Astrocyte of the cerebellum (primary cell): ENCODE measurements around the gene CNOT1.
"Not testable (repeated sequence)": the region's sequence is repeated elsewhere in the genome, so short reads cannot be mapped to it uniquely, and the experiment has no call there.

Source experiments
- DNase-seq: peaks from one replicate; pipeline ENCODE4 v3.0.0-alpha.2; 2011; ENCODE audit warnings: low read depth
- H3K4me3 ChIP-seq: 2 replicates; pipeline ENCODE4 v1.5.1; 2011; ENCODE audit warnings: mild to moderate bottlenecking, low read depth, low read length, moderate library complexity
- in situ Hi-C: cut with HindIII; loops from 2 replicates; pipeline ENCODE4 v1.10.0; 2017; ENCODE audit warnings: low sequenced_read_pairs
- TF ChIP-seq, protein P1 (sequence below): IDR thresholded peaks from 2 replicates; pipeline ENCODE4 v1.5.1; 2012; ENCODE audit warnings: low read length, low read depth, moderate library complexity, mild to moderate bottlenecking; ENCODE audit errors: missing control alignments

The CNOT1 gene

DNA sequence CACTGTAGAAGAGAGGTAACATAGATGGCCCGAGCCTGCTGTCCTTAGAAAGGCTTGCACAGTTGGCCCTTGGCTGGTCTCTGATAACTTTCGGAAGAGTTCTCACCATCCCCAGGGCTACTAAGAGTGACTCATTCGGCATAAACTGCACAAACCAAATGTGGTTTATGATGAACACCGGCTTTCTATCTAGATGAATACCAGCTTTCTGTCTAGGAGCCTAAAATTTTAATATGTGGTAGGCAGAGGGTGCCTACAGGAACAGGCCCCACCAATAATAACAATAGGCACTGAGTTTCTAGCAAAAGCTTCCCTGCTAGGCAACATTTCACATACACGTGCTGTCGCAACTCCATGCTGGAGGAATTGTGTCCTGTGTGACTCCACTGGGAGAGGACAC, 15.4 kb downstream of the CNOT1 start:
- H3K4me3 ChIP-seq: no peak overlapping the region
- TF ChIP-seq, protein P1, sequence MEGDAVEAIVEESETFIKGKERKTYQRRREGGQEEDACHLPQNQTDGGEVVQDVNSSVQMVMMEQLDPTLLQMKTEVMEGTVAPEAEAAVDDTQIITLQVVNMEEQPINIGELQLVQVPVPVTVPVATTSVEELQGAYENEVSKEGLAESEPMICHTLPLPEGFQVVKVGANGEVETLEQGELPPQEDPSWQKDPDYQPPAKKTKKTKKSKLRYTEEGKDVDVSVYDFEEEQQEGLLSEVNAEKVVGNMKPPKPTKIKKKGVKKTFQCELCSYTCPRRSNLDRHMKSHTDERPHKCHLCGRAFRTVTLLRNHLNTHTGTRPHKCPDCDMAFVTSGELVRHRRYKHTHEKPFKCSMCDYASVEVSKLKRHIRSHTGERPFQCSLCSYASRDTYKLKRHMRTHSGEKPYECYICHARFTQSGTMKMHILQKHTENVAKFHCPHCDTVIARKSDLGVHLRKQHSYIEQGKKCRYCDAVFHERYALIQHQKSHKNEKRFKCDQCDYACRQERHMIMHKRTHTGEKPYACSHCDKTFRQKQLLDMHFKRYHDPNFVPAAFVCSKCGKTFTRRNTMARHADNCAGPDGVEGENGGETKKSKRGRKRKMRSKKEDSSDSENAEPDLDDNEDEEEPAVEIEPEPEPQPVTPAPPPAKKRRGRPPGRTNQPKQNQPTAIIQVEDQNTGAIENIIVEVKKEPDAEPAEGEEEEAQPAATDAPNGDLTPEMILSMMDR: no peak
- DNase-seq: no peak
- in situ Hi-C loops: no loop called here

DNA sequence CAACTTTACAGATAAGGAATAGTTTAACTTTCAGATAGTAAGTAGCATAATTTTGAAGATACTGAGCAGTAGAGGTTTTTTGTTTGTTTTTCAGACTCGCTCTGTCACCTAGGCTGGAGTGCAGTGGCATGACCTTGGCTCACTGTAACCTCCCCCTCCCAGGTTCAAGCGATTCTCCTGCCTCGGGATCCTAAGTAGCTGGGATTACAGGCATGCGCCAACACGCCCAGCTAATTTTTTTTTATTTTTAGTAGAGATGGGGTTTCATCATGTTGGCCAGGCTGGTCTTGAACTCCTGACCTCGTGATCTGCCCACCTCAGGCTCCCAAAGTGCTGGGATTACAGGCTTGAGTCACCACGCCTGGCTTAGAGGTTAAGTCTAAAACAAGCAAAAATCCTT, 16.7 kb downstream of the CNOT1 start:
- in situ Hi-C loops, DNase-seq, H3K4me3 ChIP-seq: not testable (repeated sequence)

DNA sequence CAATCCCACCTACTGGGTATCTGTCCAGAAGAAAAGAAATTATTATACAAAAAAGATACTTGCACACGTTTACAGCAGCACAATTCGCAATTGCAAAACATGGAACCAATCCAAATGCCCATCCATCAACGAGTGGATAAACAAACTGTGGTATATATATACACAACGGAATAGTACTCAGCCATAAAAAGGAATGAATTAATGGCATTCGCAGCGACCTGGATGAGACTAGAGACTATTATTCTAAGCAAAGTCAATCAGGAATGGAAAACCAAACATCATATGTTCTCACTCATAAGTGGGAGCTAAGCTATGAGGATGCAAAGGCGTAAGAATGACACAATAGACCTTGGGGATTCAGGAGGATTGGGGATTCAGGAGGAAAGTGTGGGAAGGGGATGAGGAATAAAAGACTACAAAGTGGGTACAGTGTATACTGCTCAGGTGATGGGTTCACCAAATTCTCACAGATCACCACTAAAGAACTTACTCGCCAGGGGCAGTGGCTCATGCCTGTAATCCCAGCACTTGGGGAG, 21.0 kb downstream of the CNOT1 start:
- in situ Hi-C loops: no loop called here
- H3K4me3 ChIP-seq: no peak overlapping the region
- no peak for DNase-seq
- TF ChIP-seq, protein P1: no peak

DNA sequence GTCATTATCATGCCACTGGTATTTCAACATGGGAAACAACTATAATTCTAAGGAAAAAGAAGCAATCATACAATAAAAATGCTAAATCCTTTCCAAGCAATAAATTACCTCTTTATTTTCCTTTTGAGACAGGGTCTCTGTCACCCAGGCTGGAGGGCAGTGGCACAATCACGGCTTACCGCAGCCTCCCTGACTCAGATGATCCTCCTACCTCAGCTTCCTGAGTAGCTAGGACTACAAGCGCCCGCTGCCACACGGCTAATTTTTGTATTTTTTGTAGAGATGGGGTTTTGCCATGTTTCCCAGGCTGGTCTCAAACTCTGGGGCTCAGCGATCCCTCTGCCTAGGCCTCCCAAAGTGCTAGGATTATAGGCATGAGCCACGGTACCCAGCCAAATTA, 24.1 kb downstream of the CNOT1 start:
- TF ChIP-seq, protein P1: no peak
- in situ Hi-C loops: no loop called here
- H3K4me3 ChIP-seq: no peak overlapping the region
- DNase-seq: no peak

DNA sequence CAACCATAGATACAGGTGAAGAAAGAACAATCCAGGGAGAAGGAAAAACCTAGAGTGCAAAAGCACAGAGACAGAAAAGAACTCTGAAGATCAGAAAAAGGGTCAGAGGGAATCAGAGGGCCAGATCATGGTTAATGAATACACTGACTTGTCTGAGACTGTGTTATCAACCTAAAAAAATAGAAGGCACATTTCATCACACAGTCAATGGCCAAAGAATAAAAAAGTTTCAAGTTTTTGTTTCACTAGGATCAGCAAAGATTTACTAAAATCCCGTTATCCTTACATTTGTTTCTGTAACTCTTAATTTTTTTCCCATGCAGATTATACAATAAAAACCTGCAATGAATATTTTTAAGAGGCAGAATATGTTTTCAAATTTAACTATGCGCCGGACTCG, 38.5 kb downstream of the CNOT1 start:
- H3K4me3 ChIP-seq: no peak overlapping the region
- TF ChIP-seq, protein P1: no peak
- DNase-seq: no peak
- in situ Hi-C loops: no loop called here

DNA sequence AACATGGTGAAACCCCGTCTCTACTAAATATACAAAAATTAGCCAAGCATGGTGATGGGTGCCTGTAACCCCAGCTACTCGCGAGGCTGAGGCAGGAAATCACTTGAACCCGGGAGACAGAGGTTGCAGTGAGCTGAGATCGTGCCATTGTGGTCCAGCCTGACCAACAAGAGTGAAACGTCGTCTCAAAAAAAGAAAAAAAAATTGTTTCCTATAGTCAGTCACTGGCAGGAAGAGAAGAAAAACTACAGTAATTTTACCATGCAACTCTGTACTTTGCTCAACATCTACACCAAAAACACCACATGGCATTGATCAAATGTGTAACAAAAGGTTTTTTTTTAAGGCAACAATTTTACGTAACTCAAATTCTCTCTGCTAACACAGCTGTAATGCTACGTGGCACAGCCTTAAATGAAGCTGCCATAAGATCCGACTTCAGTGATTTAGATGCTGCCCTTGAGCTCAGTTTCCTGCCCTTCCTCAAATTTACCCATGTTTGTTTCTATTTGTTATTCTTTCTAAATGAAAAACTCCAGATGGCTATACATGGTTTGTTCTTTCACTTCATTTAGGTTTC, 40.2 kb downstream of the CNOT1 start:
- in situ Hi-C loops: loop anchor here (5.0 kb wide), 2 partner anchors 38 to 52 kb away; partner anchors contain the start of gene CNOT1
- DNase-seq: no peak
- H3K4me3 ChIP-seq: no peak overlapping the region
- TF ChIP-seq, protein P1: no peak

DNA sequence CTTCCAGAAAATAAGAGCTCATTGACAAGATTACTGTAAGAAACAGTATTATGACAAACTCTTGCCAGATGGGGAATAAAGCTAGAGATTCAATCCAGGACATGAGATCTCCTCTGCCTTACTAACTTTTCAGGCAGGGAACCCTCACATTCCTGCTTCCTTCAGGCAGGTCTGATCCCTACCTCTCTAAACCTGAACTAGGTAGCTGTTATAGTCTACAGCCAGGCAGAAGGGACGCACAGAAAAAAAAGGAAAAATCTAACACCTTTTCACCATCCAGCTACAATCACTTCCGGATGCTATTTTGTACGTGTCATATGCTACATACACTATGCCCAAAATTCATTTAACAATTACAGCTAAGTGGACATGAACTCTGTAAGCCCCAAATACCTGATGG, 41.2 kb downstream of the CNOT1 start:
- no peak overlapping the region for H3K4me3 ChIP-seq
- in situ Hi-C loops: loop anchor here (5.0 kb wide), 2 partner anchors 39 to 51 kb away; partner anchors contain the start of gene CNOT1
- TF ChIP-seq, protein P1: no peak
- no peak for DNase-seq
